B cell (primary cell): ENCODE results near the gene IWS1. TPM values are rescaled to one million over a fixed set of nuclear protein-coding genes. Genes with fewer than 3 reads are reported as not detected.
A peak's percentile ranks its signal among the peaks of the same experiment; 100 is the strongest.

Source experiments
- ATAC-seq: fragments of 200-7000 bp; cut with Tn5 transposase; one replicate; pipeline ENCODE4 v1.10.0; 2021; ENCODE audit warnings: low read depth, mild to moderate bottlenecking, moderate number of reproducible peaks, moderate library complexity
- CTCF ChIA-PET: fragments of 350-600 bp; sonication (Branson Sonifier 250); formaldehyde crosslinking; loops from one replicate; lab custom pipeline; 2021; ENCODE audit warnings: antibody characterized with exemption, inconsistent platforms; lab: Charles Lee
- POLR2A ChIA-PET: fragments of 350-600 bp; sonication (Branson Sonifier 250); formaldehyde crosslinking; loops from one replicate; lab custom pipeline; 2021; ENCODE audit warnings: antibody characterized with exemption; lab: Charles Lee
- DNase-seq: peaks from one replicate; pipeline ENCODE4 v3.0.0; 2013
- H2AFZ ChIP-seq: 2 replicates; pipeline ENCODE4 v1.6.1; 2012; ENCODE audit warnings: mild to moderate bottlenecking, low read depth, low read length; ENCODE audit not compliant: insufficient read depth, poor library complexity, severe bottlenecking
- H3K27ac ChIP-seq, 2 donors: 1 replicate in 1 of 2; 2 replicates in 1 of 2; pipeline ENCODE4 v1.5.1; 2012 to 2013; ENCODE audit warnings: low read length in 2 of 2, mild to moderate bottlenecking in 2 of 2, moderate library complexity in 1 of 2
- H3K27me3 ChIP-seq, 4 experiments: fragments of 200-600 bp in 1 of 4; sonication (generic) in 1 of 4; replicated peaks in 1 of 4; 1 replicate in 2 of 4; 2 replicates in 2 of 4; pipeline versions ENCODE4 v1.6.1 to v1.7.0; 2013 to 2016; ENCODE audit warnings: low read length in 3 of 4, mild to moderate bottlenecking in 2 of 4, mixed read lengths in 1 of 4, moderate library complexity in 1 of 4; ENCODE audit not compliant: insufficient read depth in 4 of 4, control insufficient read depth in 3 of 4; ENCODE audit errors: control extremely low read depth in 1 of 4
- H3K36me3 ChIP-seq, 2 experiments: replicated peaks in 1 of 2; 1 replicate in 1 of 2; 2 replicates in 1 of 2; pipeline versions ENCODE4 v1.6.1 to v1.7.1; 2013; ENCODE audit warnings: low read length in 1 of 2; ENCODE audit not compliant: insufficient read depth in 2 of 2, control insufficient read depth in 1 of 2; ENCODE audit errors: control extremely low read depth in 1 of 2, extremely low read depth in 1 of 2
- H3K4me1 ChIP-seq, 2 donors: fragments of 200-600 bp in 1 of 2; sonication (generic) in 1 of 2; 1 replicate in 1 of 2; 2 replicates in 1 of 2; pipeline versions ENCODE4 v1.5.1 to v1.6.1; 2013 to 2017; ENCODE audit warnings: low read length in 2 of 2; ENCODE audit not compliant: control insufficient read depth in 2 of 2, insufficient read depth in 2 of 2
- H3K4me2 ChIP-seq: replicated peaks from 2 replicates; pipeline ENCODE3; 2012; ENCODE audit warnings: mild to moderate bottlenecking, low read depth, low read length; ENCODE audit not compliant: poor library complexity, severe bottlenecking
- H3K4me3 ChIP-seq, 5 experiments: fragments of 200-600 bp in 1 of 5; sonication (generic) in 1 of 5; 1 replicate in 3 of 5; 2 replicates in 2 of 5; pipeline versions ENCODE4 v1.5.1 to v1.7.0; 2011 to 2016; ENCODE audit warnings: low read length in 4 of 5, mild to moderate bottlenecking in 4 of 5, low read depth in 2 of 5, control low read depth in 1 of 5, moderate library complexity in 1 of 5; ENCODE audit not compliant: insufficient read depth in 1 of 5; ENCODE audit errors: control extremely low read depth in 1 of 5, extremely low read depth in 1 of 5
- H3K79me2 ChIP-seq: fragments of 200-600 bp; sonication (generic); one replicate; pipeline ENCODE4 v1.6.0; 2016; ENCODE audit warnings: low read length; ENCODE audit not compliant: control insufficient read depth, insufficient read depth
- H3K9ac ChIP-seq: fragments of 200-600 bp; sonication (generic); 2 replicates; pipeline ENCODE4 v1.6.1; 2017; ENCODE audit warnings: mild to moderate bottlenecking, low read length, moderate library complexity
- H3K9me3 ChIP-seq, 3 donors: one replicate each; pipeline versions ENCODE4 v1.6.1 to v1.7.1; 2013; ENCODE audit warnings: low read length in 2 of 3; ENCODE audit not compliant: control insufficient read depth in 2 of 3, insufficient read depth in 1 of 3; ENCODE audit errors: control extremely low read depth in 1 of 3
- H4K20me1 ChIP-seq: 2 replicates; pipeline ENCODE4 v1.6.0; 2012; ENCODE audit warnings: mild to moderate bottlenecking, low read length; ENCODE audit not compliant: insufficient read depth, control insufficient read depth, poor library complexity, severe bottlenecking
- H3K27ac Mint-ChIP-seq: one replicate; pipeline ENCODE4 v1.8.0; 2021; ENCODE audit warnings: mixed read lengths
- H3K27me3 Mint-ChIP-seq: one replicate; pipeline ENCODE4 v1.8.0; 2021; ENCODE audit warnings: mixed read lengths
- H3K4me1 Mint-ChIP-seq: one replicate; pipeline ENCODE4 v1.8.0; 2021; ENCODE audit warnings: mixed read lengths
- H3K4me3 Mint-ChIP-seq: one replicate; pipeline ENCODE4 v1.8.0; 2021; ENCODE audit warnings: mixed read lengths
- H3K9me3 Mint-ChIP-seq: one replicate; pipeline ENCODE4 v1.8.0; 2022; ENCODE audit warnings: mixed read lengths; ENCODE audit not compliant: insufficient read depth
- EZH2 ChIP-seq: IDR thresholded peaks from 2 replicates; pipeline ENCODE4 v1.6.1; 2012; ENCODE audit warnings: borderline replicate concordance, low read depth, mild to moderate bottlenecking, moderate library complexity, low read length; ENCODE audit not compliant: insufficient read depth, poor library complexity, severe bottlenecking
- WGBS: methylation state at CpG from one replicate; pipeline ENCODE4 v1.1.5; 2013; ENCODE audit warnings: missing lambda C conversion rate; ENCODE audit not compliant: insufficient coverage; 5-methylcytosine and 5-hydroxymethylcytosine counted together
- intact Hi-C: fragments of 100-400 bp; cut with micrococcal nuclease; formaldehyde crosslinking; loops from one replicate; pipeline ENCODE4 v1.10.0; 2022
- polyA plus RNA-seq: library from polyadenylated mRNA; depleted of rRNA; stranded (reverse); fragments of >200 nt; gene quantifications from 2 replicates; pipeline ENCODE4 v1.2.3, GENCODE V29; 2012
- total RNA-seq, 2 donors: library from RNA; stranded (reverse); fragments of 120-200 nt in 1 of 2; gene quantifications; 1 replicate in 1 of 2; 2 replicates in 1 of 2; pipeline versions ENCODE4 v1.2.3 to v1.2.4, GENCODE V29; 2013 to 2022
- TF ChIP-seq, protein P1 (sequence below): fragments of 200-600 bp; IDR thresholded peaks from one replicate; pipeline ENCODE4 v1.8.0; 2022; ENCODE audit warnings: antibody characterized with exemption, mild to moderate bottlenecking

Gene IWS1
- total and polyA plus RNA-seq, 2 donors (not counting 1 experiment from before 2014, with no cell fraction given), result 22.5 to 45.9 TPM

DNA sequence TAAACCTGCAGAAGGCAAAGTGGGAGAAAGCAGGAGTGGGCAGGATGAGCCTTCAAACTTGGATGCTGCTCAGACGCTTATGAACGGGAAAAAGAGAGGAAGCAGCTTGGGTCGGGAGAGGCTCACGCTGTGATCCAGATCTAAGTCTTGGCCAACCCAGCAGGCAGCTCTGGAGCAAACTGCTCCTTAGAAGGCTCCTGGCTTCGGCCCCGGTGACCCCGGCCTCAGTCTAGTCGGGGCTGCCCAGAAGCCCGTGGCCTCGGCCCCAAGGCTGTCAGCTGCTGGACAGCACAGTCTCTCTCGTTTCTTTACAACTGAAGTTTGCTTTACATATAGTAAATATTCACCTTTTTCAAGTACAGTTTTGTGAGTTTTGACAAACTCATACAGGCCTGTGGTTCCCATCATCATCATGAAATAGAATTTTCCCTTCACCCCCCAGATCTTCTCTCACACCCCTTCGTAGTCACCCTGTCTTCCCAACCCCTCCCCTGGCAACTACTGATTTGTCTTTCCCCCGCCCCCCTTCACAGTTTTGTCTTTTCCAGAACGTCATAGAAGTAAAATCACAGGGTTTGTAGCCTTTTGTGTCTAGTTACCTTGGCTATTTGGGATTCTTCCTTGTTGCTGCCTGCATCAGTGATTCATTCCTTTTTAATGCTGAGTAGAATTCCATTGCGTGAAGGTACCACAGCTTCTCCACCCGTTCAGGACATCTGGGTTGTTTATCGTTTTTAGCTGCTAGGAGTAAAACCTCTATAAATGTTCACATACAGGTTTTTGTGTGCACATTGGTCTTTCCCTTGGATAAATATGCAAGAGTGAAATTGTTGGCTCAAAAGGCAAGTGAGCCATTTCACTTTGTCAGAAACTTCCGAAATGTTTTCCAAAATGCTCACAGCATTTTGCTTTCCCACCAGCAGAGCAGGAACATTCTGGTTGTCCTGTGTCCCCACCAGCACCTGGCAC lies 44.3 kb upstream of the IWS1 start:
- Mint-ChIP-seq H3K27ac (no peak overlapping the region), H3K4me3 (no peak overlapping the region), H3K9me3 (no peaks in the 10 kb centered on the region), H3K27me3 (no peaks in the 10 kb centered on the region), H3K4me1 (peaks cover 26% of the 10 kb centered on the region)
- ChIA-PET POLR2A (no interaction called here), CTCF (interaction anchor here (1.0 kb wide), 1 partner anchor 21 kb away, joined by 3 read pairs; no protein-coding TSS in a partner anchor)
- Histone ChIP-seq H3K4me3 (no peak overlapping the region), H3K9ac (no peak overlapping the region), H4K20me1 (no peaks in the 10 kb centered on the region), H3K79me2 (no peaks in the 10 kb centered on the region), H3K36me3 (no peaks in the 10 kb centered on the region), H3K4me1 (peaks cover 12% of the 10 kb centered on the region in 2 donors), H3K4me2 (no peak overlapping the region), H2AFZ (no peak overlapping the region), H3K27ac (no peak overlapping the region), H3K27me3 (no peaks in the 10 kb centered on the region), H3K9me3 (no peaks in the 10 kb centered on the region)
- DNase-seq (peak; percentile 2), ATAC-seq (no peak)
- TF ChIP-seq EZH2, result no peak
- TF ChIP-seq, protein P1, sequence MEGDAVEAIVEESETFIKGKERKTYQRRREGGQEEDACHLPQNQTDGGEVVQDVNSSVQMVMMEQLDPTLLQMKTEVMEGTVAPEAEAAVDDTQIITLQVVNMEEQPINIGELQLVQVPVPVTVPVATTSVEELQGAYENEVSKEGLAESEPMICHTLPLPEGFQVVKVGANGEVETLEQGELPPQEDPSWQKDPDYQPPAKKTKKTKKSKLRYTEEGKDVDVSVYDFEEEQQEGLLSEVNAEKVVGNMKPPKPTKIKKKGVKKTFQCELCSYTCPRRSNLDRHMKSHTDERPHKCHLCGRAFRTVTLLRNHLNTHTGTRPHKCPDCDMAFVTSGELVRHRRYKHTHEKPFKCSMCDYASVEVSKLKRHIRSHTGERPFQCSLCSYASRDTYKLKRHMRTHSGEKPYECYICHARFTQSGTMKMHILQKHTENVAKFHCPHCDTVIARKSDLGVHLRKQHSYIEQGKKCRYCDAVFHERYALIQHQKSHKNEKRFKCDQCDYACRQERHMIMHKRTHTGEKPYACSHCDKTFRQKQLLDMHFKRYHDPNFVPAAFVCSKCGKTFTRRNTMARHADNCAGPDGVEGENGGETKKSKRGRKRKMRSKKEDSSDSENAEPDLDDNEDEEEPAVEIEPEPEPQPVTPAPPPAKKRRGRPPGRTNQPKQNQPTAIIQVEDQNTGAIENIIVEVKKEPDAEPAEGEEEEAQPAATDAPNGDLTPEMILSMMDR, result no peak
- intact Hi-C loops, result no loop called here
- 83% methylated on average over 14 of the region's 18 CpGs for WGBS

DNA sequence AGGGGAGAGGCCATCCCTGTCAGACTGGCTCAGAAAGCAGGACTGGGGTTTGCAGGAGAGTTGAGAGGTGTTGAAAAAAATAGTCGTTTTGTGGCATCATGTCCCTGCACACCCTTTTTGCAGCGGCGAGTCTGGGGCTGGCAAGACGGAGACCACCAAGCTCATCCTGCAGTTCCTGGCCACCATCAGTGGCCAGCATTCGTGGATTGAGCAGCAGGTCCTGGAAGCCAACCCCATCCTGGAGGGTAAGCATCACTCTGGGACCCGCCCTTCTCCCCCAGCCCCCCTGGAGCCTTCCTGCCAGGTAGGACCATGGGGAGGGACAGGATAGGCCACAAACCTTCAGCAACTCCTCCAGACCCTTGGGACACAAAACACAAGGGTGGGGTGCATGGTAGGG lies 43.4 kb upstream of the IWS1 start:
- ChIA-PET POLR2A (interaction anchor here (0.7 kb wide), 1 partner anchor 41 kb away, joined by 4 read pairs; no protein-coding TSS in a partner anchor), CTCF (interaction anchor here (1.0 kb wide), 1 partner anchor 22 kb away, joined by 3 read pairs; no protein-coding TSS in a partner anchor)
- no peak for DNase-seq

More for the DNA sequence above, 43.4 kb upstream of the IWS1 start:
- intact Hi-C loops, result no loop called here
- ATAC-seq, result no peak
- Histone ChIP-seq H4K20me1 (no peaks in the 10 kb centered on the region), H3K9ac (no peak overlapping the region), H3K4me3 (no peak overlapping the region), H3K79me2 (no peaks in the 10 kb centered on the region), H3K9me3 (no peaks in the 10 kb centered on the region), H2AFZ (no peak overlapping the region), H3K4me1 (peaks cover 3% of the 10 kb centered on the region in 2 donors), H3K4me2 (no peak overlapping the region), H3K27ac (no peak overlapping the region), H3K36me3 (no peaks in the 10 kb centered on the region), H3K27me3 (no peaks in the 10 kb centered on the region)
- Mint-ChIP-seq H3K27me3 (no peaks in the 10 kb centered on the region), H3K9me3 (no peaks in the 10 kb centered on the region), H3K4me1 (peaks cover 17% of the 10 kb centered on the region), H3K4me3 (no peak overlapping the region), H3K27ac (no peak overlapping the region)
- WGBS, result 87% methylated on average over 6 of the region's 6 CpGs
- TF ChIP-seq, protein P1, result no peak
- no peak for TF ChIP-seq EZH2
